Endothelial cell of umbilical vein (primary cell): Measurements from ENCODE around the gene CIC. TPM values are rescaled to one million over a fixed set of nuclear protein-coding genes. Genes with fewer than 3 reads are reported as not detected.

Source experiments
- BruUV-seq: library from RNA; stranded (reverse); fragments of 400-500 nt; replicated peaks from 2 replicates; lab custom pipeline; 2021; lab: Mats Ljungman, UMichigan
- CTCF ChIA-PET: fragments of 300-600, 350-600 bp; sonication (Branson Sonifier 250); formaldehyde crosslinking; loops from one replicate; lab custom pipeline; 2021; ENCODE audit warnings: antibody characterized with exemption, inconsistent platforms; lab: Charles Lee
- POLR2A ChIA-PET: fragments of 300-600, 350-600 bp; sonication (Branson Sonifier 250); formaldehyde crosslinking; loops from one replicate; lab custom pipeline; 2021; ENCODE audit warnings: antibody characterized with exemption, inconsistent platforms; lab: Charles Lee
- DNase-seq: peaks from one replicate; pipeline ENCODE4 v3.0.0-alpha.2; 2011; ENCODE audit warnings: low read depth, low spot score
- FAIRE-seq: peaks from 2 replicates; lab custom pipeline; 2011; peaks lifted over from hg19 to GRCh38; lab: Jason Lieb, UNC
- H2AFZ ChIP-seq: 2 replicates; pipeline ENCODE4 v1.6.0; 2012; ENCODE audit warnings: low read depth, low read length, control low read depth, inconsistent platforms
- H3K27ac ChIP-seq: 2 replicates; pipeline ENCODE4 v1.5.1; 2011; ENCODE audit warnings: low read depth, mild to moderate bottlenecking, control low read depth, low read length, moderate library complexity; ENCODE audit not compliant: insufficient read depth
- H3K27me3 ChIP-seq, 2 experiments: 2 replicates each; pipeline versions ENCODE4 v1.6.0 to v1.6.1; 2011; ENCODE audit warnings: low read length in 2 of 2, mixed read lengths in 1 of 2; ENCODE audit not compliant: control insufficient read depth in 2 of 2, insufficient read depth in 2 of 2
- H3K36me3 ChIP-seq, 2 experiments: 2 replicates in 1 of 2; 3 replicates in 1 of 2; pipeline ENCODE4 v1.5.1; 2011; ENCODE audit warnings: low read length in 2 of 2, mild to moderate bottlenecking in 1 of 2, moderate library complexity in 1 of 2; ENCODE audit not compliant: control insufficient read depth in 2 of 2, insufficient read depth in 2 of 2; ENCODE audit errors: extremely low read depth in 1 of 2
- H3K4me1 ChIP-seq: 3 replicates; pipeline ENCODE4 v1.5.1; 2011; ENCODE audit warnings: mild to moderate bottlenecking, low read length; ENCODE audit not compliant: control insufficient read depth, insufficient read depth; ENCODE audit errors: extremely low read depth
- H3K4me2 ChIP-seq: 2 replicates; pipeline ENCODE4 v1.6.1; 2011; ENCODE audit warnings: low read length, control low read depth, mixed read lengths; ENCODE audit not compliant: insufficient read depth
- H3K4me3 ChIP-seq, 3 experiments: fragments of 200-600 bp in 1 of 3; sonication (generic), shearing (Covaris generic) in 1 of 3; replicated peaks in 1 of 3; 2 replicates each; pipeline ENCODE4 v1.5.1; 2011 to 2016; ENCODE audit warnings: control low read depth in 3 of 3, low read length in 3 of 3, mild to moderate bottlenecking in 2 of 3, inconsistent platforms in 1 of 3, low read depth in 1 of 3, moderate library complexity in 1 of 3; ENCODE audit not compliant: insufficient read depth in 1 of 3
- H3K79me2 ChIP-seq: 2 replicates; pipeline ENCODE4 v1.6.0; 2012; ENCODE audit warnings: low read length, inconsistent platforms; ENCODE audit not compliant: control insufficient read depth, insufficient read depth
- H3K9ac ChIP-seq: replicated peaks from 2 replicates; pipeline ENCODE3; 2011; ENCODE audit warnings: low read length, control low read depth; ENCODE audit not compliant: insufficient read depth; ENCODE audit errors: extremely low read depth
- H3K9me1 ChIP-seq: replicated peaks from 3 replicates; pipeline ENCODE4 v1.6.0; 2011; ENCODE audit warnings: mild to moderate bottlenecking, low read length; ENCODE audit not compliant: control insufficient read depth, insufficient read depth; ENCODE audit errors: extremely low read depth
- H3K9me3 ChIP-seq: replicated peaks from 2 replicates; pipeline ENCODE4 v1.5.1; 2012; ENCODE audit warnings: low read length, inconsistent platforms; ENCODE audit not compliant: control insufficient read depth, insufficient read depth
- H4K20me1 ChIP-seq: replicated peaks from 2 replicates; pipeline ENCODE3; 2011; ENCODE audit warnings: mild to moderate bottlenecking, low read length; ENCODE audit not compliant: control insufficient read depth, insufficient read depth; ENCODE audit errors: extremely low read depth
- POLR2AphosphoS5 ChIP-seq: IDR thresholded peaks from 2 replicates; pipeline ENCODE4 v1.6.1; 2012; ENCODE audit warnings: low read depth, mild to moderate bottlenecking, control low read depth, low read length, moderate library complexity; ENCODE audit not compliant: insufficient read depth
- dilution Hi-C: fragments of 300-500 bp; cut with MboI; formaldehyde crosslinking; loops from one replicate; pipeline ENCODE4 v1.15.0; 2019; ENCODE audit warnings: low sequenced_read_pairs; ENCODE audit not compliant: extremely low pct_ligation_motif_present
- intact Hi-C: fragments of 100-400 bp; cut with micrococcal nuclease; formaldehyde crosslinking; loops from one replicate; pipeline ENCODE4 v1.10.0; 2022
- polyA plus RNA-seq, 4 experiments: library from polyadenylated mRNA; depleted of rRNA in 3 of 4; stranded (reverse) in 3 of 4; unstranded in 1 of 4; fragments of >200 nt; gene quantifications; 2 replicates each; pipeline versions ENCODE4 v1.2.1 to v1.2.3, GENCODE V29; 2011 to 2012; ENCODE audit warnings: missing spikeins in 1 of 4
- total RNA-seq: library from RNA; stranded (reverse); gene quantifications from 2 replicates; pipeline ENCODE4 v1.2.3, GENCODE V29; 2021
- TF ChIP-seq, protein P1 (sequence below), 2 donors: IDR thresholded peaks; 1 replicate in 1 of 2; 2 replicates in 1 of 2; pipeline ENCODE4 v1.5.1; 2011; ENCODE audit warnings: low read length in 2 of 2, mild to moderate bottlenecking in 2 of 2, moderate library complexity in 2 of 2, control low read depth in 1 of 2, inconsistent platforms in 1 of 2, low read depth in 1 of 2; ENCODE audit not compliant: insufficient read depth in 1 of 2; ENCODE audit errors: extremely low read depth in 1 of 2

CIC gene
- total and polyA plus RNA-seq, 2 donors (not counting 3 experiments of a cell fraction or from before 2014, with no cell fraction given), result 18.4 to 86.0 TPM

DNA sequence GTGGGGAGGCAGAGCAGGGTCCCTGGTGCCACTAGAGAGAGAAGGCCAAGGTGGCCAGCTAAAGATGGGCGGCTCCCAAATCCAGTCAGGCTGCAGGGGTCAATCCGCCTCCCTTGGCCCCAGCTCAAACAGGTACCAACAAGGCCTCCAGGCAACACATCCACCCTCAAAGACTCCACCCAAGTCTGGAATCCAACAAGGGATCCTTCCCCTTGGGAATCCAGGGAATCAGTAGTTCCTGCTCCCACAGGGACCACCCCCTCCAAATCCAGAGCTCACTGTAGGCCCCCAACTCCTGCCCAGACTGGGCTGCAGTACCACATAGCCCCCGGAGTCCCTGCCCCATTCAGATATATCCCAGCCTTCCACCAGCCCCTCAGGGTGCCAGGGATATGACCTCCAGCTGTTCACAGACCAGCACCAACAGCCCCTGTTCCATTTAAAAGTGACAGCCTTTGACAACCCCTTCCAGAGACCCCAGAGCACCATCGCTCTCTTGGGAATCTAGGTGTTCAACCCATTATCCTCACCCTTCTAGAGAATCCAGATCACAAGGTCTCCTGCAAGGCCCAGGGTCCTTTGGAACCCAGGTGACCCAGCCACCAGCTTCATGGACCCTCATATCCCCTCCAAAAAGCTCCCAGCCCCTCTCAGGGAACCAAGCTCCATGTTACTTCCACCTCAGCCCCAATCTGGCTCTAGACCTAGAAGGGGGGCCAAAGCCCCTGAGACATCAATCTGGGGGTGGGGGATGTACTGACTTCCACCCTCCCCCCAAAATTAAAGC is 17.3 kb upstream of the CIC start:
- peak overlapping the region; percentile 70 for H3K4me2 ChIP-seq
- peak; percentile 74 for FAIRE-seq
- no peaks in the 10 kb centered on the region for H3K27me3 ChIP-seq
- ChIA-PET CTCF (interaction anchor here (1.1 to 11.8 kb wide), 7 partner anchors 9 to 45 kb away, joined by 3 to 365 read pairs (median 5); no protein-coding TSS in a partner anchor), POLR2A (no interaction called here)
- H3K9me1 ChIP-seq, result no peaks in the 10 kb centered on the region
- H3K4me3 ChIP-seq, result peak overlapping the region in 2 of 3 experiments; percentile 30 to 94
- H3K9ac ChIP-seq, result peak overlapping the region; percentile 20
- intact Hi-C loops (no loop called here), dilution Hi-C loops (no loop called here)
- H3K79me2 ChIP-seq, result peaks cover 53% of the 10 kb centered on the region
- peaks cover 7 to 25% of the 10 kb centered on the region in 2 experiments for H3K36me3 ChIP-seq
- TF ChIP-seq POLR2AphosphoS5, result peak; percentile 36
- TF ChIP-seq, protein P1, sequence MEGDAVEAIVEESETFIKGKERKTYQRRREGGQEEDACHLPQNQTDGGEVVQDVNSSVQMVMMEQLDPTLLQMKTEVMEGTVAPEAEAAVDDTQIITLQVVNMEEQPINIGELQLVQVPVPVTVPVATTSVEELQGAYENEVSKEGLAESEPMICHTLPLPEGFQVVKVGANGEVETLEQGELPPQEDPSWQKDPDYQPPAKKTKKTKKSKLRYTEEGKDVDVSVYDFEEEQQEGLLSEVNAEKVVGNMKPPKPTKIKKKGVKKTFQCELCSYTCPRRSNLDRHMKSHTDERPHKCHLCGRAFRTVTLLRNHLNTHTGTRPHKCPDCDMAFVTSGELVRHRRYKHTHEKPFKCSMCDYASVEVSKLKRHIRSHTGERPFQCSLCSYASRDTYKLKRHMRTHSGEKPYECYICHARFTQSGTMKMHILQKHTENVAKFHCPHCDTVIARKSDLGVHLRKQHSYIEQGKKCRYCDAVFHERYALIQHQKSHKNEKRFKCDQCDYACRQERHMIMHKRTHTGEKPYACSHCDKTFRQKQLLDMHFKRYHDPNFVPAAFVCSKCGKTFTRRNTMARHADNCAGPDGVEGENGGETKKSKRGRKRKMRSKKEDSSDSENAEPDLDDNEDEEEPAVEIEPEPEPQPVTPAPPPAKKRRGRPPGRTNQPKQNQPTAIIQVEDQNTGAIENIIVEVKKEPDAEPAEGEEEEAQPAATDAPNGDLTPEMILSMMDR (IDR thresholded peaks at IDR 0.05; ENCODE audit: extremely low read depth in 1 of 2, insufficient read depth in 1 of 2, low read depth in 1 of 2, low read length in 2 of 2), result no peak
- H3K9me3 ChIP-seq, result no peaks in the 10 kb centered on the region
- no peaks in the 10 kb centered on the region for H4K20me1 ChIP-seq
- H2AFZ ChIP-seq, result no peak overlapping the region
- DNase-seq, result no peak
- no TSS peak for BruUV-seq
- H3K27ac ChIP-seq, result peak overlapping the region; percentile 50
- peaks cover 34% of the 10 kb centered on the region for H3K4me1 ChIP-seq
